Islet precursor cell (in vitro differentiated cells): ENCODE measurements around the gene ALOXE3.
"Not testable (repeated sequence)": the region's sequence is repeated elsewhere in the genome, so short reads cannot be mapped to it uniquely, and the experiment has no call there.

Source experiments
- DNase-seq: peaks from one replicate; pipeline ENCODE4 v3.0.0-alpha.2; 2018

The ALOXE3 gene

GRCh38 chr17:8087952-8088230 lies 30.4 kb downstream of the ALOXE3 start:
- DNase-seq, result no peak

- DNase-seq, result no peak
Measured at GRCh38 chr17:8087075-8087951, 31.0 kb downstream of the ALOXE3 start, which contains the start of gene ALOX12B. Gene ALOX12B, minus strand, starts transcription at chr17:8087716. Its CDS starts 274 bp downstream, at chr17:8087442.

GRCh38 chr17:8084250-8084649 lies 34.1 kb downstream of the ALOXE3 start:
- no peak for DNase-seq

- no peak for DNase-seq
Measured at GRCh38 chr17:8082292-8082691, 36.0 kb downstream of the ALOXE3 start.

- DNase-seq, result no peak
Measured at GRCh38 chr17:8081876-8082275, 36.4 kb downstream of the ALOXE3 start.

- DNase-seq, result no peak
Measured at GRCh38 chr17:8080799-8081219, 37.5 kb downstream of the ALOXE3 start.

- DNase-seq, result no peak
Measured at GRCh38 chr17:8080208-8080798, 38.0 kb downstream of the ALOXE3 start.

- peak; percentile 88 for DNase-seq
Measured at GRCh38 chr17:8079291-8080207, 38.8 kb downstream of the ALOXE3 start.

- not testable (repeated sequence) for DNase-seq
Measured at GRCh38 chr17:8077939-8078338, 40.4 kb downstream of the ALOXE3 start.

GRCh38 chr17:8076502-8077266 lies 41.6 kb downstream of the ALOXE3 start:
- no peak for DNase-seq

GRCh38 chr17:8075574-8076342 lies 42.6 kb downstream of the ALOXE3 start:
- DNase-seq, result no peak

- DNase-seq, result no peak
Measured at GRCh38 chr17:8075081-8075480, 43.2 kb downstream of the ALOXE3 start.

- no peak for DNase-seq
Measured at GRCh38 chr17:8074554-8074953, 43.8 kb downstream of the ALOXE3 start.

GRCh38 chr17:8073627-8074484 lies 44.5 kb downstream of the ALOXE3 start:
- DNase-seq, result peak; percentile 90

GRCh38 chr17:8072729-8073461 lies 45.4 kb downstream of the ALOXE3 start:
- no peak for DNase-seq

GRCh38 chr17:8072341-8072728 lies 46.0 kb downstream of the ALOXE3 start:
- DNase-seq, result no peak

GRCh38 chr17:8071496-8071895 lies 46.8 kb downstream of the ALOXE3 start:
- no peak for DNase-seq

- DNase-seq, result no peak
Measured at GRCh38 chr17:8069587-8069860, 48.8 kb downstream of the ALOXE3 start.

GRCh38 chr17:8068736-8069586 lies 49.4 kb downstream of the ALOXE3 start:
- no peak for DNase-seq
